ENCODE measurements around the gene TM9SF2.

TM9SF2 gene

GRCh38 chr13:99610702-99611289, 109.5 kb downstream of the TM9SF2 start:
- peak; percentile 17; the same call in 1 of the 2 replicates for TF ChIP-seq CTCF (IDR thresholded peaks at IDR 0.05)
